ENCODE data around the gene PIK3C2A.
A peak's percentile ranks its signal among the peaks of the same experiment; 100 is the strongest.

Gene PIK3C2A

GRCh38 chr11:17214338-17214737, 6.6 kb upstream of the PIK3C2A start:
- DNase-seq = no peak

- no peak for DNase-seq
Measured at GRCh38 chr11:17211286-17211685, 3.5 kb upstream of the PIK3C2A start.

DNA sequence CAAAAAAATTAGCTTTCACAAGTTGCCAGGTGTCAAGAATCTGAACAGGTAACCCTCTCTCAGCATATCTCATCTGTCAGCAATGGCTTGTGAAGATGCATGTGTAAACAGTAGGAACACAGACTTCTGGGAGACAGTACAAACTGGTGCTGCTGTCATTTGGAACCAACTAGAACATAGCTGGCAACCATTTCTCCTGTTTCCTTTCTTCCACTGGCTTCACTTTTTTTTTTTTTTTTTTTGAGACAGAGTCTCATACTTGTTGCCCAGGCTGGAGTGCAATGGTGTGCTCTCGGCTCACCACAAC, 2.1 kb upstream of the PIK3C2A start:
- no peak for DNase-seq

GRCh38 chr11:17208257-17208999, 642 bp upstream of the PIK3C2A start:
- DNase-seq = peak; percentile 67

- no peak for DNase-seq
Measured at GRCh38 chr11:17206463-17206862, 1.3 kb downstream of the PIK3C2A start.

DNA sequence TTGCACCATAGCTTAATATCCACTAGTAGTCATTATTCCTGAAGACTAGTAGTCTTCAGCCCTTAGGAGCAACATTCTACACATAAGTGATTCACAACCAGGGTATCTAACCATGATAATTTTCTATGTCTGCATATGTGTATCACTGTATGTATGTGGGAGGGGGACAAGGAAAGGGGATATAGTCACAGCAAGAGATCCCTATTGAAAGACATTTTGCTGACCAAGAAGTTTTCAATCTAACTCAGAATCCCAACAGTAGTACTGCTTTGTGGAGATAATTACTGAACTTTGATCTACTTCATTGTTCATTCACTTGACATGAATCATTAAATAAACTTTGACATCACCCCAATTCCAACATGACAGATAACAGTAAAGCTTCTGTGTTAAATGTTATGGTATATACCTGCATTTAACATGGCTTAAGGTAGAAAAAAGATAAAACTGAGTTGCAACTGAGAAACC, 10.3 kb downstream of the PIK3C2A start:
- no peak for DNase-seq

GRCh38 chr11:17188675-17189074, 19.1 kb downstream of the PIK3C2A start:
- DNase-seq = no peak

- peak; percentile 95 for DNase-seq
Measured at GRCh38 chr11:17186932-17187692, 20.7 kb downstream of the PIK3C2A start.

DNA sequence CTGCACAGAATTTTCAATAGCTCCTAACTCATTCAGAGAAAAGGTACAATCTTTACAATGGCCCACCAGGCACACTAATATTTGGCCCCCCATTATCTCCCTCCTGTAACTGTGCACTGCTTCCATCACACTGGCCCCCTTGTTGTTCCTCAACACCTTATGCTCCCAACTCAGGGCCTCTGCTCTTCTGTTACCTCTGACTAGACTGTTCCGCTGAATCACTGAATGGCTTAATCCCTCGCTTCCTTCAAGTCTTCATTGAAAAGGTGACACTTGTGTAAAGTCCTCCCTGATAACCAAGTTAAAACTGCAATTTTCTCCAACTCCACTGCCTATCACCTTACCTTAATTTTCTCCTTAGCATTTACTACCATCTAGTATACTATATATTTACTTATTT, 21.8 kb downstream of the PIK3C2A start:
- DNase-seq = no peak

GRCh38 chr11:17184882-17185587, 22.8 kb downstream of the PIK3C2A start:
- DNase-seq = no peak

DNA sequence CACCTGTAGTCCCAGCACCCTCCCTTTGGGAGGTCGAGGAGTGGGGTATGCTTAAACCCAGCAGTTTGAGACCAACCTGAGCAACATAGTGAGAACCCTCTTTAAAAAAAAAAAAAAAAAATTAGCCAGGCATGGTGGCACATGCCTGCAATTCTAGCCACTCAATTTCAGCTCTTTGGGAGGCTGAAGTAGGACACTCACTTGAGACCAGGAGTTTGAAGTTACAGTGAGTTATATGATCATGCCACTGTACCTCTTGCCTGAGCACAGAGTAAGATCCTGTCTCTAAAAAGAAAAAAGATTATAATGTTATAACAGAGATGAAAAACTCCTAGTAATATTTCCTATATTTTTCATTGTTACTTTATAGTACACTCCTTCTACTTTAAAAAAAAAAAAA, 23.9 kb downstream of the PIK3C2A start:
- DNase-seq = no peak

DNA sequence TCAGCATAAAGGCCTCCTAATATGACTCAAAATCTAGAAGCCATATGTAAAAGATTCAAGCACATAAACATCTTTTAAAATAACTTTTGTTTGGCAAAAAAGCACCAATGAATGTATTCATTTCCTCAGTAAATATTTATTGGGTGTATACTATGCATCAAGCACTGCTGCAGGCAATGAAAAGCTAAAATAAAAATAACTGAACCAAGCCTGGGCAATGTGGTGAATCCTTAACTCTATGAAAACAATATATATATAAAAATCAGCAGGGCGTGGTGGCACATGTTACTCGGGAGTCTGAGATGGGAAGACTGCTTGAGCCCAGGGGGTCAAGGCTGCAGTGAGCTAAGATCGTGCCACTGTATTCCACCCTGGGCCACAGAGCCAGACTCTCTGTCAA, 27.8 kb downstream of the PIK3C2A start:
- no peak for DNase-seq

- DNase-seq = no peak
Measured at GRCh38 chr11:17173332-17173731, 34.5 kb downstream of the PIK3C2A start.

- DNase-seq = no peak
Measured at GRCh38 chr11:17171916-17172315, 35.9 kb downstream of the PIK3C2A start.

- no peak for DNase-seq
Measured at GRCh38 chr11:17171343-17171742, 36.4 kb downstream of the PIK3C2A start.

DNA sequence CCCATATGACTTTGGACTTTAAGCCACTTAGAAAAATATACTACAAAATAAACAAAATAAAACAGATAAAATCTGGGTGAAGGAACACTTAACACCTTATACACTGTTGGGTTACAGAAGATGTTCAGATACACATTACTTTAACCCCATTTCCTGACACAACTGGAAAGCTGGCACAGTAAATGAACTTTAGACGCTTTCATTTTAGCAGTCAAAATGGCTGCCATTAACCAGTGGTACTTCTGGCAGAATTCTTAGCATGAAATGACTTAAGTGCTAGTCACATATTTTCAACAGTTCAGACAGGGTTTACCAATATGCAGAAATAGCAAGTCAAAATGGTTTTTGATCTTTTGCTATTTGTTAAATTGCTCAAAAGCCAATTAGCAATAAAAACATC, 37.9 kb downstream of the PIK3C2A start:
- no peak for DNase-seq

- no peak for DNase-seq
Measured at GRCh38 chr11:17165247-17165890, 42.4 kb downstream of the PIK3C2A start.

DNA sequence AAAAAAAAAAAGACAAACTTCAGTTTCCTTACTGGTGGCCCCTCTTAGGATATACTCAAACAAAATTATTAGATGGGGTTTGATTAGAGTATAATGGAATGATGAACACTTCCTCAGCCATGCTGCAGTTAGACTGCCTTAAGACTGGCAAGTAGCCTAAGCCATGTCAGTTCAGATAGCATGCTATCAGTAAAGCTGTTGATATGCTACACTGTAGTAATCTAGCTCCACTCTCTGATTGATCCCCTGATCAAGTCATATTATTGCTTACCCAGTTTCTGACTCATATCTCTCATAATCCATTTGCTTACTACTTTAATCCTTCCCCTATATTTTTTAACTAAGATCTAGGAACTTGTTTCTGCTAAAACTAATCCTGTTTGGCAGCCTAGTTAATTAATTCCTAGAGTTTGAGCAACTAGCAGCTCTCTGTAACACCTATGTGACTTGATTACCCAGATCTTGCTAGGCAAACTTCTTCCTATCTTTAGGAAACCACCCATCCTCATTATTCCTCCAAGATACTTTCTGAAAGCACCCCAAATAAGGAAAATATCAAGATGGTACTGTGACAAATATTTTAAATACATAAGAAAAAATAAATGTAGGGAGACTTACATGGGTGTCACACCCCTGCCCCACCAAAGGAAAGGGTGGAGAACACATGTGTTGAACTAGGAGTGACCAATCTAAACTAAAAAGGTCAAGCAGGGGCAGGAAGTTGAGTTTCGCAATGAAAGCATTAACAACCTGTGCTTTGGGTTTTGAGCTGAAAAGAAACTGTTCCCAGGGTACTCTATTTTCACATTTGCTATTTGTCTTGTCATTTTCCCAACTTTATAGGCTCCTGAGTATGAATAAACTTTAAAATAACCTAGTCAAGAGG, 43.2 kb downstream of the PIK3C2A start:
- peak; percentile 28 for DNase-seq

DNA sequence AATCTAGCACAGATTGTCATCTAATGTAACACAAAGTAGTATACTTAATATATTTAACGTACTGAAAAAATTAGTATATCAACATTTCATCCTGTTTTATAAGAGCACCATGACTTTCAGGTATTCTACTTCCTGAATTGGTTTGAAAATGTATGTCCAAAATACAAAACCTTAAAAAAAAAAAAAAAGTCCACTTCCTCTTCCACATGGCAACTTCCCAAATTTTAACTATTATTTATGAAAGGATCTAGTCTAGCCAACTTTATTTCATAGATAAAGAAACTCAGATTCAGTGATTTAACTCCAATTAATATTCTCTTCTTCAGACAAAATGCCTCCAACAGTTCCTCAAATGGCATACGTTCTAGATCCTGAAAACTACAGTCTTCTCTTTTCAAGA, 44.0 kb downstream of the PIK3C2A start:
- no peak for DNase-seq

GRCh38 chr11:17163291-17163690, 44.5 kb downstream of the PIK3C2A start:
- peak; percentile 70 for DNase-seq

GRCh38 chr11:17162376-17162775, 45.4 kb downstream of the PIK3C2A start:
- DNase-seq = no peak

- no peak for DNase-seq
Measured at GRCh38 chr11:17161515-17161914, 46.3 kb downstream of the PIK3C2A start.

Measured in hematopoietic multipotent progenitor cell treated with erythropoietin and hydrocortisone succinate and interleukin-3 and kit ligand, for 8 days (in vitro differentiated cells).